GM21529 (cell line): ENCODE data around the gene ALPP.
"Not testable (repeated sequence)": the region's sequence is repeated elsewhere in the genome, so short reads cannot be mapped to it uniquely, and the experiment has no call there.

Source experiments
- ATAC-seq: cut with Tn5 transposase; IDR thresholded peaks from one replicate; pipeline ENCODE4 v1.9.1; 2021; ENCODE audit not compliant: unreplicated experiment

ALPP gene

DNA sequence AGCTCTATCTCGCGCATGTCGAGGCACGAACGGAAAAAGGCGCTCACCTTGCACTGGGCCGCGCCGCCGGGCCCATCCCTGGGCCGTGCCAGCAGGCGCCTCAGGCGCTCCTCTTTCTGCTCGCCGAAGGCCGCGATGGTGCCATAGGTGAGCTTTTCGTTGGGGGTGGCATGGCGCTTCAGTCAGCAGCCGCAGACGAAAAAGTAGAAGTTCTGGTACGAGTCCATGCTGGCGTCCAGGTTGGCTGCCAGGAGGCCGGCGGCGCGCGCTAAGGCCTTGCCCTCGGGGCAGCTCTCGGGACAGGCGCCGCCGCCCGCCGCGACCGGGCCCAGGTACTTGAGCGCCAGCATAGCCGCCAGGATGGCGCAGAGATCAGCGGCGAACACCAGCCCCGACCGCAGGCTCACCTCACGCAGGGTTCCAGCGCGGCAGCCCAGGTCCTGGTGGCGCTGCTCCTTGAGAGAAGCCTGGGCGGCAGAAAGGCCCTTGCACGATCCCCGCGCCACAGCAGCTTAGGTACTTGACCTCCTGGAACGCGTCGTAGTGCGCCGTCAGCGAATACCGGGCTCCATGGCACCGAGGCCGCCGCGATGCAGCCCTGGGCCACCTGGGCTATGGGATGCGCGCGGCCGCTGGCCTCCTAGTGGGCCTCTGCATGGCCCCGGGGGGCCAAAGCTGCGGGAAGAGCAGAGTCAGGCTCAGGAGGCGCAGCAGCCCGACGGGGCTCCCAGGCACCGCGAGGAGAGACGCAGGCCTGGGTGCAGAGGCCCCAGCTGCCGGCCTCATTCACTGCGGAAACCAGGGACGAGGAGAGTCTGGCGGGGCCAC is 40.9 kb downstream of the ALPP start:
- ATAC-seq, result no peak

DNA sequence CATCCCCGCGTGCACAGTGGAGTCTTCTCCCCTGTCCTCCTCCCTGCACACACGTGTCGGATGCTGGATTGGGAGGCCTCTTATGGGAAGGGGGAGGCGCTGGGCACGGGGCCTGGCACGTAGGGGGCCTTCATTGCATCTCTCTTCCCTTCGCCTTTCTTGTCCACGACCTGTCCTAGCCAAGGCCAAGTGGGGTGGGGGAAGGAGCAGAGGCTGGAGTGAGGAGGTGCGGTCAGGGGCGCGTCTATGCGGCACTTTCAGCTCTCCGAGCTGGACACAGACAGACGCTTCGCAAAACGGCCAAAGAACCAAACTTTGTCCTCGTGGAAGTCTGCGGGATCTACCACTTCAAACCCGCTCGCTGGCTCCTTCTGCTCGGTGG is 41.5 kb downstream of the ALPP start:
- ATAC-seq, result no peak

DNA sequence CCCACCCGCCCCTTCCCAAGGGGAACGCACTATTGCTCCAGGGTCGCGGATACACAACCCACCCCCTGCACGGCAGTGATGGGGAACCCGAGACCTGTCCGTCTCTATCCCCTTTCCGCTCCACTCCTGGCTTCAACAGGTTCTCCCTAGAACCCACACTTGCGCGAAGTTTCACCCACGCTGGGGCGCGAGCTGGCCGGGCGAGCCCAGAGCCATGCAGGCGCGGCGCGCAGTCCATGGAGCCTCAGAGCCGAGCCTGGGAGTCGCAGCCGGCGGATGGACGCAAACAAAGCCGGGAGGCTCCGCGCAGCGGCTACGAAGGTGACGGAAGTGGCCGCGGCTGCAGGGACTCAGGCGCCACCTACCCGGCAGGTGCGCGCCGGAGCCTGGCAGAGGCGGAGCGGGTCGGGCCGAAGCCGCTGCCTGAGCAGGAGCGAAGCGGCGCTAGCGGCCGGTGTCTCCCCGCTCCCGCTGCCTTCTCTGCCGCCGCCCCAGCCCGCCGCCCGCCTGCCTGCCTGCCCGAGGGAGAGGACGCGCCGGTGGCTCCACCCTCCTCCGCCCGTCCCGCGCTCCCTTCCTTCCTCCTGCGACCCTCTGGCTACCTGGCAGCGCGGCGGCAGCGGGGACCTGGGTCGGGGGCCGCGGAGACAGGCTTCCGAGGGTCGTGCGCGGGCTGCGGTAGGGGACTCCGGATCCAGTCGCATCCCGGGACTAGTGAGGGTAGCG is 42.1 kb downstream of the ALPP start:
- no peak for ATAC-seq

DNA sequence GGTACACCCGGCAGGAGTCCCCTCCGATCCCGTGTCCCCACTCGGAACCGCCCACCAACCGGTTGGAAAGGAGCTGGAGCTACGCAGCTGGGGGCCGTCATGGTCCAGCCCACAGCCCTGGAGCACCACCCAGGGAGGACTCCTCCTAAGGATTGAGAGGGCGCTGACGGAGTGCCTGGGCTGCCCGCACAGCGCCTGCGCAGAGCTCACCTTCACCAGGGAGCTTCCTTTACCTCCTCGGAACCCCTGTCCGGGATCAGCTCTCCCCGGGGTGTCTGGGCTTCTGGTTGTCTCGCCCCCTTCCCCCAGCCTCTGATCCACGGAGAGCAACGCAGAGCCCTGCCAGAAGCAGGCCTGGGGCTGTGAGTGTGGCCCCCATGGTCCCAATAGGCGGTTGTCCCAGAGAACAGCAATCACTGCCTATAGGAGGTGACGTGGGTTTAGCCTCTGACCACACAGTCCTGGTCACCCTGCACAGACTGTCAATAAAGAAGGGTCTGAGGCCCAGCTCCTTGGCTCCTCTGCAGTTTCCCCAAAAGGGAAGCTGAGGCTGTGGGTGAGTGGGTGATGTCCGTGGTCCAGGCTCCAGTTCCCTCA is 42.7 kb downstream of the ALPP start:
- no peak for ATAC-seq

DNA sequence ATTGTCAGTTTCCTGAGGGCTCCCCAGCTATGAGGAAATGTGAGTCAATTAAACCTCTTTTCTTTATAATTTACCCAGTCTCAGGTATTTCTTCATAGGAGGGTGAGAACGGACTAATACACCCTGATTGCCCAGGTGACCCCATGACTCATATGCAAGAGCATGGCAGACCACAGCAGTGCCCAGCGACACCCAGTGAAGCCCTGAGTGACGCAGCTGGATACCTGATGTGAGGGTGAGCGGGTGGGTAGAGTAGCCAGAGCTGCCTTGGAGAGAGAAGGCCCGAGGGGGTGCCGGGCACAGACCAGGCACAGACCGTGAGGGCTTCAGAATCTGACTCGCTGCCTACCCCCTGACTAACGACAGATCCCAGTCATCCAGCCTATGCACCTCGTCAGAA is 43.5 kb downstream of the ALPP start:
- no peak for ATAC-seq

DNA sequence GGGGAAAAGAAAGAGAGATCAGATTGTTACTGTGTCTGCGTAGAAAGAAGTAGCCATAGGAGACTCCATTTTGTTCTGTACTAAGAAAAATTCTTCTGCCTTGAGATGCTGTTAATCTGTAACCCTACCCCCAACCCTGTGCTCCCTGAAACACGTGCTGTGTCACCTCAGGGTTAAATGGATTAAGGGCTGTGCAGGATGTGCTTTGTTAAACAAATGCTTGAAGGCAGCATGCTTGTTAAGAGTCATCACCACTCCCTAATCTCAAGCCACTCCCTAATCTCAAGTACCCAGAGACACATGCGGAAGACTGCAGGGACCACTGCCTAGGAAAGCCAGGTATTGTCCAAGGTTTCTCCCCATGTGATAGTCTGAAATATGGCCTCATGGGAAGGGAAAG is 44.4 kb downstream of the ALPP start:
- not testable (repeated sequence) for ATAC-seq

DNA sequence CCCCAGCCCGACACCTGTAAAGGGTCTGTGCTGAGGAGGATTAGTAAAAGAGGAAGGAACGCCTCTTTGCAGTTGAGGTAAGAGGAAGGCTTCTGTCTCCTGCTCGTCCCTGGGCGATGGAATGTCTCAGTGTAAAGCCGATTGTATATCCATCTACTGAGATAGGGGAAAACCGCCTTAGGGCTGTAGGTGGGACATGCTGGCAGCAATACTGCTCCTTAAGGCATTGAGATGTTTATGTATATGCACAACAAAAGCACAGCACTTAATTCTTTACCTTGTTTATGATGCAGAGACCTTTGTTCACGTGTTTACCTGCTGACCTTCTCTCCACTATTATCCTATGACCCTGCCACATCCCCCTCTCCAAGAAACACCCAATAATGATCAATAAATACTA is 44.9 kb downstream of the ALPP start:
- ATAC-seq, result not testable (repeated sequence)

DNA sequence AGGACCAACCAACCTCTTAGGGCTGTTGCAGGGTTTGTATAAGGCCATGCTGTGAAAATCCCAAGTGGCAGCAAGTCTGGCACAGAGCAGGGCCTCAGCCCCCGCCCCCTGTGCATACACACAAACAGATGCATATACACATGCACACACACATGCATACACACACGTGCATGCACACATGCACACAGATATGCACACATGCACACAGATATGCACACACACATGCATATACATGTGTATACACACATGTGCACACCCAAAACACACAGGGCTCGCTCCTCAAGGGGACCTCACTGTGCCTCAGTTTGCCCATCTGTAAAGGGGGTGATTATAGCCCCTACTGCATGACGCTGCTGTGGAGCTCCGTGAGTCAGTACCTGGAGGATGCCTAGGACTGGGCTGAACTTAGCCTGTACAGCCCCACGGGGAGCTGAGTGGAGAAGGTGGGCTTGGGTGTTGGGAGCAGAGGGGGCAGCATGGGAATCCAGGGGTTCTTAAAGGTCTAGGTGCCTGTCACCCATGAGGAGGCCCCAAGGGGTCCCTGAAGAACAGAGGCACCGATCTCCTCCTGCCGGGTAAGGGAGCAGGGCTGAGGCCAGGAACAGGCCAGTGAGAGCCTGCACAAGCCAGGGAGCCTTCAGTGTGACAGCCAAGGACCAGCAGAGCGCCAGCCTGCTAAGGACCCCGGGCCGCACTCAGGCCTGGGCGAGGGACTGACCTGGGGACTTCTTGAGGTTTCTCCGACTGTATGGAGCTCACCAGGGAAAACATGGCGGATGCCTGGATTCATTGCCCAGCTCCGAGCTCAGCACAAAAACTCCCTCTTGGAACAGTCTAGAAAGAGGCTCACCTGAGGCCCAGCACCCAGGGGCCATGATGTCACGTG is 53.4 kb downstream of the ALPP start:
- no peak for ATAC-seq
